ENCODE results near the gene PACRG.
"Not testable (repeated sequence)": the region's sequence is repeated elsewhere in the genome, so short reads cannot be mapped to it uniquely, and the experiment has no call there.

Gene PACRG

GRCh38 chr6:162952423-162952822, 224.6 kb downstream of the PACRG start:
- no peak for DNase-seq

- no peak for DNase-seq
These were observed 229.3 kb downstream of the PACRG start for GRCh38 chr6:162957062-162957461.

GRCh38 chr6:162960679-162961457, 233.1 kb downstream of the PACRG start:
- DNase-seq = no peak

GRCh38 chr6:162962093-162962492, 234.3 kb downstream of the PACRG start:
- no peak for DNase-seq

- DNase-seq = no peak
These were observed 236.1 kb downstream of the PACRG start for GRCh38 chr6:162963861-162964260.

DNA sequence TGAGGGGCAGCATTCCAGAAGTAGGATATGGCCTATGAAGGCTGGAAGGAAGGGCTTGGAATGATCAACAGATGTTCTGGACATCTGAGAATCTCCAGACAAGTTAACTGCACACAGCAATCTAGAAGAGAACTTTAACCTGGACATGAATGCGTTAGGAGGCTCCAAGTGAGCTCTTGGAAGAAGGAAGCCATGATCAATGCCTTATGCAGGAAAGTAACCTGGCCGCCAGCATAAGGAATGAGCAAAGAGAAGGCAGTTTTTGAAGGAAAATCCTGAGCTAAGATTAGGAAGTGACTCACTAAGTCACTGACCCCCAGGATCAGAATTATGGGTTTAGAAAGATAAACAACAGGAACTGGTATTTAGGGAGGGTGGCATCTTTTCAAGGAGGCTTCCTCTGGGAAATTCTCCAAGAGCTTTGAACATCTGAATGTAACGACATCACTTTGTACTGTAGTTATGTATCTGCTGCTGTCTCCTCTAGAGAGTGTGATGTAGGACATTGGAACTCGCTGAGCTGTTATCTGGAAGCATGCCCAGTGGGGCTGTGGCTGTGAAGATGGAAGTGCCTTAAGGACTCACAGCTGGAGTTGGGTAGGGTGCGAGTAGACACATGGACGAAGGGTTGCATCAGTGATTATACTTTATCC, 236.8 kb downstream of the PACRG start:
- DNase-seq = no peak

- DNase-seq = no peak
These were observed 237.6 kb downstream of the PACRG start for GRCh38 chr6:162965366-162965765.

GRCh38 chr6:162970246-162970645, 242.5 kb downstream of the PACRG start:
- no peak for DNase-seq

DNA sequence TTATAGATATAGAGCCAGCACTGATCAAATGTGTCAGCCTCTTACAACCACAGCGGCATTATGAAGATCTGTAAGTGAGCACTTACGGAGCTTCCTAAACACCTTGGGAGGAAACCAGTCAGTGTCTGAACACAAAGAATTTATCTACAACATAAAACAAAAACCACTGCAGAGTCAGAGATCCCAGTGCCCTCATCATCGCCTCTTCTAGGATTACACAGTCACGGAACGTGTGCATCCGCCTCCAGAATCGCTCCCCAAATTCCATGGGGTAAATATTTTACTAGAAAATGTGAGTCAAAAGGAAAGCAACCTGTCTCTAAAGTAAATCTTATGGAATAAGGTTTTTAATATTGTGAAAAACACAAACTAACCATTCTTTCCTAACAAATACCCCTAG, 243.6 kb downstream of the PACRG start:
- no peak for DNase-seq

DNA sequence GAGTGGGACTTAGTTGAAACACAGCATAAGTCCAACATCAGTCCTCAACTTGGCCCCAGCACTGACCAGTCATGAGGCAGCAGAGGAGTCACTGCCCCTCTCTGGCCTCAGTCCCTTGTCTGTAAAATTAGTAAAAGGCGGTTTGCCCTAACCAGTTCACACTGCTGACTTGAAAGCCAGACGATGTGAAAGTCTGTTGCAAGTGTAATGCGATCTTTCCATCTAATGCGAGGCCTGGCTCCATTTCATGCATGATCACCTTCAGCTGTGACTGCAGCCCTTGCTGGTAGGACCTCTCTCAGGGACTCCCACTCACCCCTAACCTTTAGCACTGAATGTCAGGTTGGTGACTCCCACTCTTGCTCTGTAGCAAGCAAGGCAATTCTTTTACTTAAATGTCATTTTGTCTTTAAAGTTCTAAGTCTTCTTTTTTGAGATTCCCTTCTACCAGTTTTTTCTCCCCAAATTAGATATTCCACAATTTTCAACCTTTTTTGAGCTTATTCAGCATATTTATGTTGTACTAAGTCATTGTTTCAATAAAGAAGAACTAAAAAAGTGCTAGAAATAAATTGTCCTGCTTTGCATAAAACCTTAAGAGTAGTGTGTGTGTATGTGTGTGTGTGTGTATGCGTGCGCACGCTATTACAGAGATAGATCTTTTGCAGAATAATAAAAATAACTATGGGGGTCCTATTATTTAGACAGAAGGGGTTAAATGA, 245.5 kb downstream of the PACRG start:
- no peak for DNase-seq

GRCh38 chr6:162973980-162974379, 246.2 kb downstream of the PACRG start:
- DNase-seq = no peak

- DNase-seq = no peak
These were observed 246.9 kb downstream of the PACRG start for GRCh38 chr6:162974685-162975084.

GRCh38 chr6:162976141-162976540, 248.4 kb downstream of the PACRG start:
- no peak for DNase-seq

GRCh38 chr6:162983234-162983633, 255.5 kb downstream of the PACRG start:
- not testable (repeated sequence) for DNase-seq

GRCh38 chr6:162998777-162999176, 271.0 kb downstream of the PACRG start:
- DNase-seq = no peak

DNA sequence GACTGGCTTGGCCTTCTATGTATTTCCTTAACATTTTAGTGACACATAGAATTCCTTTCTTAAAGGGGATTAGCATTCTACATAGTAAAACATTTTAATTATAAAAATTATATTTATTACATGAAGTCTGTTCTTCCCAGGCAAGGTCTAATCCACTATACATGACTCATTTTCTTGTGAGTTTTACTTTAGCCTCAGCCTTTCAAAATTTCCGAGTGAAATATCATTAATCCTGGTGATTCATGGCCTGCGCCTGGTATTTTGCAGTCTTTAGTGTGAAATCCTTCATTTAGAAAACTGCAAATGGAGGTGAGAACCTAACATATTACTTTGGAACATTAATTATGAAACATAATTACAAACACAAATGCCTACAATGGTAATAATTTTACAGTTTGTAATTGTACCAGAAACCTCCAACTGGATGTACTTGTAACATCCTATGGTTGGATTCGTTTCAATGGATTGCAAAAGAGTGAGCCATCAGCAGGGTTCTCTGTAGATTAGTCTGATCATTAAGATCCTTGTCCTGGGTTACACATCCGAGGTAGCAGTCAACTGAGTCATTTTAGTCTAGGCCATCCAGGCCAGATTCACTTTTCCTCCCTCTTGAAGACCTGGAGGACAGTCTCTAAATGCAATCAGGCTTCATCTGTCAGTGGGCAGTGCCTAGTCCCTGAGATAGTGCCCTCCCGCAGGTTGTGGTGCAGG, 272.0 kb downstream of the PACRG start:
- no peak for DNase-seq

GRCh38 chr6:163001330-163001729, 273.6 kb downstream of the PACRG start:
- DNase-seq = no peak

DNA sequence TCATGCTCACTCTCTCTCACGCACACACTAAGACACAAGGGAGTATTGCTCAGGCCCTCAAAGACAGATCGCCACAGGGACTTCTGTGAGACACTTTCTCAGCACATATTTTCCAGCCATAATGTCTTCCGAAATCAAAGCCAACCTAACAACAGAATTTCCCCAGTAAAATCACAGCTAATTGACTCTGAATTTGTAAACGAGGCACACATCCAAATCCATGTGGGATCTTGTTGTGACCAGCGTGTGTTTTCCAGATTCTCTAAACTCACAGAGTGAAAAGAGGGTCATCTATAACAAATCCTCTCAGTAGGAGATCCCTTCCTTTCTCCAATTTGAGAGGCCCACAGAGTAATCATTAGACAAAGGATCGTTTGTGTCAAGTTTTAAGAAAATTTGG, 280.4 kb downstream of the PACRG start:
- no peak for DNase-seq

- no peak for DNase-seq
These were observed 280.9 kb downstream of the PACRG start for GRCh38 chr6:163008626-163009025.

DNA sequence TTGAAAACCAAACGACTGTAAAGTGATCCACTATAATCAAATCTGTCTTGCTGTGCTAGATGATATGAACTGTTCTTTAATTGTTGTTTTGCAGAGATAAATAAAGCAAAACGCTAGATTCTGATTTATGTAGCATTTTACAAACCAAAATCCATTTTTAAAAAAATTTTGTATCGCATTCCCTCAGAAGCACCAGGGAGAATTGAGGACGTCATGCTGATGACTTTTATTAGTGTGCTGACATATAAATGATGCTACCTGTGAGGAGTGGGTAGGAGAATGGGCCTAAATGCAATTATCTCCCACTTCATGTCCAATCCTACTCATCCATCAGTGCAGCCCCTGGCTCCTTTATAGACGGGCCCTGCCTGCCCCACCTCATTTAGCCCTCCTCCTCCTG, 282.4 kb downstream of the PACRG start:
- DNase-seq = no peak

DNA sequence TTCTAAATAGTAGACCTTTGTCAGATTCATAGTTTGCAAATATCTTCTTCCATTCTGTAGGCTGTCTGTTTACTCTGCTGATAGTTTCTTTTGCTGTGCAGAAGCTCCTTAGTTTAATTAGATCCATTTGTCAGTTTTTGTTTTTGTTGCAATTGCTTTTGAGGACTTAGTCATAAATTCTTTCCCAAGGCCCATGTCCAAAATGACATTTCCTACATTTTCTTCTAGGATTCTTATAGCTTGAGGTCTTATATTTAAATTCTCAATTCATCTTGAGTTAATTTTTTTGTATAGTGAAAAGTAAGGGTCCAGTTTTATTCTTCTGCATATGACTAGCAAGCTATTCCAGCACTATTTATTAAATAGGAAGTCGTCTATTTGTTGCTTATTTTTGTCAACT, 287.0 kb downstream of the PACRG start:
- DNase-seq = no peak

DNA sequence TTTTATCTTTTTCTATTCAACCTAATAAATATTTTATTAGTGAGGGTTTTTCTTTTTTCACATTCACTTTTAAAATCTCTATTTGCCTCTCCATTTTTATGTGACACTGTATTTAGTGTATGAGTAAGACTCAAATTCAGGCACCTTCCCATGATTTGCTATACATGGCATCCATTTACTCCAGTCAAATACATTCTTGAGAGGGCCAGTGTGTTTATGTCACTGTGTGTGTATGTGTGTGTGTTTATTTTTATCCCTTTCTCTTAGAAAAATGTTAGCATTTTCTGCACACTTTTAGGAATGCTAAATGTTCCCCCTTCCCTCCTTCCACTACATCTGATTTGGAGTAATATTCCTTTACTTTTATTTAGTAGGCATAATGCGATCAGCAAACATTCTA, 290.0 kb downstream of the PACRG start:
- DNase-seq = no peak

- no peak for DNase-seq
These were observed 292.2 kb downstream of the PACRG start for GRCh38 chr6:163019926-163020325.
